WTC11 (cell line): ENCODE results near the gene ASB3. TPM values are rescaled to one million over a fixed set of nuclear protein-coding genes. Genes with fewer than 3 reads are reported as not detected.

Experiments
- ATAC-seq: fragments of 200-7000 bp; cut with Tn5 transposase; 2 replicates; pipeline ENCODE4 v1.10.0; 2021; ENCODE audit warnings: mild to moderate bottlenecking, moderate library complexity
- CTCF ChIA-PET: fragments of 300-600 bp; sonication (Branson Sonifier 250); formaldehyde crosslinking; loops from one replicate; lab custom pipeline; 2021; ENCODE audit warnings: antibody characterized with exemption; lab: Charles Lee
- POLR2A ChIA-PET: fragments of 350-600 bp; sonication (Branson Sonifier 250); formaldehyde crosslinking; loops from one replicate; lab custom pipeline; 2021; ENCODE audit warnings: antibody characterized with exemption; lab: Charles Lee
- DNase-seq: peaks from one replicate; pipeline ENCODE4 v3.0.0; 2021; ENCODE audit warnings: low spot score
- H3K27ac Mint-ChIP-seq: 2 replicates; pipeline ENCODE4 v1.8.0; 2021; ENCODE audit warnings: mixed read lengths
- H3K27me3 Mint-ChIP-seq: 2 replicates; pipeline ENCODE4 v1.8.0; 2021; ENCODE audit warnings: low read depth, mild to moderate bottlenecking, moderate library complexity, mixed read lengths
- H3K36me3 Mint-ChIP-seq: 2 replicates; pipeline ENCODE4 v1.8.0; 2021; ENCODE audit warnings: mixed read lengths
- H3K4me1 Mint-ChIP-seq: 2 replicates; pipeline ENCODE4 v1.8.0; 2022; ENCODE audit warnings: mixed read lengths
- H3K4me3 Mint-ChIP-seq: 2 replicates; pipeline ENCODE4 v1.8.0; 2021; ENCODE audit warnings: mild to moderate bottlenecking, moderate library complexity, mixed read lengths
- H3K9me3 Mint-ChIP-seq: 2 replicates; pipeline ENCODE4 v1.8.0; 2021; ENCODE audit warnings: mixed read lengths
- ARID4B ChIP-seq: sonication (generic); formaldehyde crosslinking; IDR thresholded peaks from 2 replicates; pipeline ENCODE4 v1.8.0; 2023; ENCODE audit warnings: missing genetic modification reagents, mild to moderate bottlenecking, borderline replicate concordance
- ATF3 ChIP-seq: sonication (generic); formaldehyde crosslinking; conservative IDR thresholded peaks from 2 replicates; pipeline ENCODE4 v1.8.1; 2022; ENCODE audit warnings: mild to moderate bottlenecking, missing genetic modification reagents
- CREM ChIP-seq: sonication (generic); formaldehyde crosslinking; IDR thresholded peaks from 2 replicates; pipeline ENCODE4 v1.8.1; 2022; ENCODE audit warnings: mild to moderate bottlenecking, missing genetic modification reagents, moderate library complexity
- E2F1 ChIP-seq: sonication (generic); formaldehyde crosslinking; IDR thresholded peaks from 2 replicates; pipeline ENCODE4 v1.8.0; 2022; ENCODE audit warnings: mild to moderate bottlenecking, missing genetic modification reagents
- EMX1 ChIP-seq: fragments of 250-450 bp; sonication (Bioruptor Pico); IDR thresholded peaks from 2 replicates; pipeline ENCODE4 v1.8.0; 2021; ENCODE audit warnings: mild to moderate bottlenecking
- JUN ChIP-seq: sonication (generic); formaldehyde crosslinking; IDR thresholded peaks from 2 replicates; pipeline ENCODE4 v1.8.0; 2023; ENCODE audit warnings: mild to moderate bottlenecking, missing genetic modification reagents
- MYBL2 ChIP-seq: sonication (generic); formaldehyde crosslinking; IDR thresholded peaks from 2 replicates; pipeline ENCODE4 v1.8.1; 2023; ENCODE audit warnings: mild to moderate bottlenecking, moderate library complexity, missing genetic modification reagents
- NFE2L1 ChIP-seq: sonication (generic); formaldehyde crosslinking; IDR thresholded peaks from 2 replicates; pipeline ENCODE4 v1.8.1; 2023; ENCODE audit warnings: missing genetic modification reagents
- OVOL2 ChIP-seq: fragments of 250-450 bp; sonication (Bioruptor Pico); IDR thresholded peaks from 2 replicates; pipeline ENCODE4 v1.9.0; 2021; ENCODE audit warnings: mild to moderate bottlenecking, borderline replicate concordance
- PRDM15 ChIP-seq: sonication (generic); formaldehyde crosslinking; IDR thresholded peaks from 2 replicates; pipeline ENCODE4 v1.8.0; 2022; ENCODE audit warnings: missing genetic modification reagents
- PRRX2 ChIP-seq: fragments of 250-450 bp; sonication (Bioruptor Pico); IDR thresholded peaks from 2 replicates; pipeline ENCODE4 v1.8.0; 2021; ENCODE audit warnings: mild to moderate bottlenecking
- RELA ChIP-seq: sonication (generic); formaldehyde crosslinking; IDR thresholded peaks from 2 replicates; pipeline ENCODE4 v1.8.1; 2022; ENCODE audit warnings: missing genetic modification reagents, mild to moderate bottlenecking, borderline replicate concordance
- RORB ChIP-seq: fragments of 250-450 bp; sonication (Bioruptor Pico); IDR thresholded peaks from 2 replicates; pipeline ENCODE4 v1.9.0; 2021; ENCODE audit warnings: mild to moderate bottlenecking
- SMAD3 ChIP-seq: sonication (generic); formaldehyde crosslinking; IDR thresholded peaks from 2 replicates; pipeline ENCODE4 v1.8.0; 2022; ENCODE audit warnings: missing genetic modification reagents, mild to moderate bottlenecking, borderline replicate concordance
- STAT6 ChIP-seq: sonication (generic); formaldehyde crosslinking; conservative IDR thresholded peaks from 2 replicates; pipeline ENCODE4 v1.8.1; 2023; ENCODE audit warnings: mild to moderate bottlenecking, low read depth, missing genetic modification reagents, moderate library complexity
- TP53 ChIP-seq: sonication (generic); formaldehyde crosslinking; IDR thresholded peaks from 2 replicates; pipeline ENCODE4 v1.8.1; 2023; ENCODE audit warnings: mild to moderate bottlenecking, missing genetic modification reagents
- ZBTB43 ChIP-seq: sonication (generic); formaldehyde crosslinking; IDR thresholded peaks from 2 replicates; pipeline ENCODE4 v1.8.1; 2023; ENCODE audit warnings: mild to moderate bottlenecking, missing genetic modification reagents
- ZNF263 ChIP-seq: sonication (generic); formaldehyde crosslinking; IDR thresholded peaks from 2 replicates; pipeline ENCODE4 v1.8.1; 2022; ENCODE audit warnings: low read depth, mild to moderate bottlenecking, moderate library complexity, missing genetic modification reagents
- ZNF671 ChIP-seq: fragments of 250-450 bp; sonication (Bioruptor Pico); IDR thresholded peaks from 2 replicates; pipeline ENCODE4 v1.8.0; 2021; ENCODE audit warnings: mild to moderate bottlenecking
- ZSCAN18 ChIP-seq: fragments of 250-450 bp; sonication (Bioruptor Pico); IDR thresholded peaks from 2 replicates; pipeline ENCODE4 v2.1.2; 2022; ENCODE audit warnings: mild to moderate bottlenecking, moderate library complexity
- total RNA-seq: library from RNA; stranded (reverse); gene quantifications from 3 replicates; pipeline ENCODE4 v1.2.3, GENCODE V29; 2021

ASB3 gene
- total RNA-seq, 1 experiment from 2014 or later: 30.2 TPM

GRCh38 chr2:53697092-53697491 is 89.7 kb downstream of the ASB3 start:
- ATAC-seq (no peak), DNase-seq (no peak)
- ChIA-PET POLR2A (no interaction called here), CTCF (no interaction called here)
- Mint-ChIP-seq H3K4me1 (0 out of 2 replicates have a peak, but pooled peaks cover 4% of the 10 kb centered on the region), H3K27me3 (no peaks in the 10 kb centered on the region), H3K4me3 (no peak overlapping the region), H3K27ac (no peak overlapping the region; the same call in 1 of the 2 replicates), H3K9me3 (peaks cover 5% of the 10 kb centered on the region; the same call in 1 of the 2 replicates), H3K36me3 (peaks cover 27% of the 10 kb centered on the region)
- TF ChIP-seq MYBL2 (no peak), ZNF263 (CRISPR knock-in tag) (no peak), ATF3 (CRISPR knock-in tag) (no peak), PRRX2 (CRISPR knock-in tag) (no peak), NFE2L1 (CRISPR knock-in tag) (no peak), RELA (CRISPR knock-in tag) (no peak)

- CTCF ChIA-PET: interaction anchor here (0.6 kb wide), 1 partner anchor 47 kb away, joined by 3 read pairs; no protein-coding TSS in a partner anchor
- ATAC-seq (no peak), DNase-seq (no peak)
- H3K9me3 Mint-ChIP-seq: peaks cover 5% of the 10 kb centered on the region; the same call in 1 of the 2 replicates
- H3K27me3 Mint-ChIP-seq: no peaks in the 10 kb centered on the region
- POLR2A ChIA-PET: no interaction called here
- H3K36me3 Mint-ChIP-seq: peaks cover 22% of the 10 kb centered on the region
- no peak overlapping the region for H3K4me3 Mint-ChIP-seq
- 0 out of 2 replicates have a peak, but pooled peaks cover 4% of the 10 kb centered on the region for H3K4me1 Mint-ChIP-seq
- H3K27ac Mint-ChIP-seq: no peak overlapping the region
- no peak for TF ChIP-seq E2F1 (CRISPR knock-in tag)
- no peak for TF ChIP-seq ZSCAN18 (CRISPR knock-in tag)
- no peak for TF ChIP-seq EMX1
- TF ChIP-seq ZNF671: no peak
- TF ChIP-seq SMAD3 (CRISPR knock-in tag): no peak
- TF ChIP-seq JUN (CRISPR knock-in tag): no peak
- no peak for TF ChIP-seq PRRX2 (CRISPR knock-in tag)
- TF ChIP-seq STAT6: no peak
- TF ChIP-seq TP53 (CRISPR knock-in tag): no peak
- no peak for TF ChIP-seq ARID4B
- TF ChIP-seq ZNF263 (CRISPR knock-in tag): no peak
- no peak for TF ChIP-seq CREM
- TF ChIP-seq OVOL2 (CRISPR knock-in tag): no peak
- no peak for TF ChIP-seq RORB (CRISPR knock-in tag)
- TF ChIP-seq ZBTB43 (CRISPR knock-in tag): no peak
- no peak for TF ChIP-seq PRDM15 (CRISPR knock-in tag)
Measured at GRCh38 chr2:53695575-53695974, 91.2 kb downstream of the ASB3 start.
